ENCODE data around the gene HOXB9.

DNA sequence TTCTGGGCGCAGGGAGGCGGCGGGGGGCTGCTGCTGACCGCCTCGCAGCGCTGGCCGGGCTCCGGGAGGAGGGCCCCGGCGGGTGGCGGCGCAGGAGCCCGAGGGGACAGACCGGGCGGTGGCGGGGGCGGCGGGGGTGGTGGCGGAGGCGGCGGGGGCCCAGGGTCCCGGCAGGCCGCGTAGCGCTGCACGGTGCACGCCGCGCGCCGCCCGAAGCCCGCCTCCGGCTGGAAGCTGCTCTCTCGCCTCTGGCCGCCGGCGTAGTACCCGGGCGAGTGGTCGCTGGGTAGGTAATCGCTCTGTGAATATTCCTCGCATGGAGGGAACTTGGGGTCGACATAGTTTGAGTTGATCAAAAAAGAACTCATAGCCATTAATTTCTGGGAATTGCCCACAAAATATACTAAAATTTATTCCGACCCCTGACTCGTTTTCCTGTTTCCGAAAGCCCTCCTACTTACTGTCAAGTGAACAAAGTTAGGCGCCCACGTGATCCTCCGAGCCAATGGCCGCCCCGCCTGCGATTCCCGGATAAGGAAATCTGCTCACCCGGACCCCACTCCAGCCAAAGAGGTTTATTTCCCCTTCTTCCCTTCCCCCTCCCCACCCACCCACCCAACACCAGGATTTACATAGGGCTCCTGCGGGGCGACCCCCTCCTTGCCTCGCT lies 48.1 kb downstream of the HOXB9 start, which contains the start of gene HOXB4:
- TF ChIP-seq, protein P1, sequence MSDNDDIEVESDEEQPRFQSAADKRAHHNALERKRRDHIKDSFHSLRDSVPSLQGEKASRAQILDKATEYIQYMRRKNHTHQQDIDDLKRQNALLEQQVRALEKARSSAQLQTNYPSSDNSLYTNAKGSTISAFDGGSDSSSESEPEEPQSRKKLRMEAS (CRISPR knock-in tag; IDR thresholded peaks at IDR 0.05) = no peak
- TF ChIP-seq ZNF317 (CRISPR knock-in tag; IDR thresholded peaks at IDR 0.05; ENCODE audit: borderline replicate concordance, low read depth) (no peak), KAT7 (CRISPR knock-in tag; IDR thresholded peaks at IDR 0.05; ENCODE audit: borderline replicate concordance) (no peak), SP1 (CRISPR knock-in tag; conservative IDR thresholded peaks at IDR 0.05) (no peak), TP53 (CRISPR knock-in tag; IDR thresholded peaks at IDR 0.05) (no peak), ZBTB21 (CRISPR knock-in tag; IDR thresholded peaks at IDR 0.05; ENCODE audit: borderline replicate concordance) (no peak), NR2C2 (CRISPR knock-in tag; IDR thresholded peaks at IDR 0.05) (no peak), ELF4 (CRISPR knock-in tag; IDR thresholded peaks at IDR 0.05; ENCODE audit: low read depth) (no peak), IRF2 (CRISPR knock-in tag; IDR thresholded peaks at IDR 0.05; ENCODE audit: borderline replicate concordance, low read depth) (no peak)
- TF ChIP-seq, protein P2, sequence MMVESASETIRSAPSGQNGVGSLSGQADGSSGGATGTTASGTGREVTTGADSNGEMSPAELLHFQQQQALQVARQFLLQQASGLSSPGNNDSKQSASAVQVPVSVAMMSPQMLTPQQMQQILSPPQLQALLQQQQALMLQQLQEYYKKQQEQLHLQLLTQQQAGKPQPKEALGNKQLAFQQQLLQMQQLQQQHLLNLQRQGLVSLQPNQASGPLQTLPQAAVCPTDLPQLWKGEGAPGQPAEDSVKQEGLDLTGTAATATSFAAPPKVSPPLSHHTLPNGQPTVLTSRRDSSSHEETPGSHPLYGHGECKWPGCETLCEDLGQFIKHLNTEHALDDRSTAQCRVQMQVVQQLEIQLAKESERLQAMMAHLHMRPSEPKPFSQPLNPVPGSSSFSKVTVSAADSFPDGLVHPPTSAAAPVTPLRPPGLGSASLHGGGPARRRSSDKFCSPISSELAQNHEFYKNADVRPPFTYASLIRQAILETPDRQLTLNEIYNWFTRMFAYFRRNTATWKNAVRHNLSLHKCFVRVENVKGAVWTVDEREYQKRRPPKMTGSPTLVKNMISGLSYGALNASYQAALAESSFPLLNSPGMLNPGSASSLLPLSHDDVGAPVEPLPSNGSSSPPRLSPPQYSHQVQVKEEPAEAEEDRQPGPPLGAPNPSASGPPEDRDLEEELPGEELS (CRISPR knock-in tag; IDR thresholded peaks at IDR 0.05) = no peak
- TF ChIP-seq, protein P3, sequence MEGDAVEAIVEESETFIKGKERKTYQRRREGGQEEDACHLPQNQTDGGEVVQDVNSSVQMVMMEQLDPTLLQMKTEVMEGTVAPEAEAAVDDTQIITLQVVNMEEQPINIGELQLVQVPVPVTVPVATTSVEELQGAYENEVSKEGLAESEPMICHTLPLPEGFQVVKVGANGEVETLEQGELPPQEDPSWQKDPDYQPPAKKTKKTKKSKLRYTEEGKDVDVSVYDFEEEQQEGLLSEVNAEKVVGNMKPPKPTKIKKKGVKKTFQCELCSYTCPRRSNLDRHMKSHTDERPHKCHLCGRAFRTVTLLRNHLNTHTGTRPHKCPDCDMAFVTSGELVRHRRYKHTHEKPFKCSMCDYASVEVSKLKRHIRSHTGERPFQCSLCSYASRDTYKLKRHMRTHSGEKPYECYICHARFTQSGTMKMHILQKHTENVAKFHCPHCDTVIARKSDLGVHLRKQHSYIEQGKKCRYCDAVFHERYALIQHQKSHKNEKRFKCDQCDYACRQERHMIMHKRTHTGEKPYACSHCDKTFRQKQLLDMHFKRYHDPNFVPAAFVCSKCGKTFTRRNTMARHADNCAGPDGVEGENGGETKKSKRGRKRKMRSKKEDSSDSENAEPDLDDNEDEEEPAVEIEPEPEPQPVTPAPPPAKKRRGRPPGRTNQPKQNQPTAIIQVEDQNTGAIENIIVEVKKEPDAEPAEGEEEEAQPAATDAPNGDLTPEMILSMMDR (IDR thresholded peaks at IDR 0.05) = no peak
- TF ChIP-seq, protein P4, sequence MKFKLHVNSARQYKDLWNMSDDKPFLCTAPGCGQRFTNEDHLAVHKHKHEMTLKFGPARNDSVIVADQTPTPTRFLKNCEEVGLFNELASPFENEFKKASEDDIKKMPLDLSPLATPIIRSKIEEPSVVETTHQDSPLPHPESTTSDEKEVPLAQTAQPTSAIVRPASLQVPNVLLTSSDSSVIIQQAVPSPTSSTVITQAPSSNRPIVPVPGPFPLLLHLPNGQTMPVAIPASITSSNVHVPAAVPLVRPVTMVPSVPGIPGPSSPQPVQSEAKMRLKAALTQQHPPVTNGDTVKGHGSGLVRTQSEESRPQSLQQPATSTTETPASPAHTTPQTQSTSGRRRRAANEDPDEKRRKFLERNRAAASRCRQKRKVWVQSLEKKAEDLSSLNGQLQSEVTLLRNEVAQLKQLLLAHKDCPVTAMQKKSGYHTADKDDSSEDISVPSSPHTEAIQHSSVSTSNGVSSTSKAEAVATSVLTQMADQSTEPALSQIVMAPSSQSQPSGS (CRISPR knock-in tag; IDR thresholded peaks at IDR 0.05; ENCODE audit: borderline replicate concordance, low read depth) = no peak
- TF ChIP-seq, protein P5, sequence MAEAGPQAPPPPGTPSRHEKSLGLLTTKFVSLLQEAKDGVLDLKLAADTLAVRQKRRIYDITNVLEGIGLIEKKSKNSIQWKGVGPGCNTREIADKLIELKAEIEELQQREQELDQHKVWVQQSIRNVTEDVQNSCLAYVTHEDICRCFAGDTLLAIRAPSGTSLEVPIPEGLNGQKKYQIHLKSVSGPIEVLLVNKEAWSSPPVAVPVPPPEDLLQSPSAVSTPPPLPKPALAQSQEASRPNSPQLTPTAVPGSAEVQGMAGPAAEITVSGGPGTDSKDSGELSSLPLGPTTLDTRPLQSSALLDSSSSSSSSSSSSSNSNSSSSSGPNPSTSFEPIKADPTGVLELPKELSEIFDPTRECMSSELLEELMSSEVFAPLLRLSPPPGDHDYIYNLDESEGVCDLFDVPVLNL (CRISPR knock-in tag; IDR thresholded peaks at IDR 0.05; ENCODE audit: borderline replicate concordance, low read depth) = no peak

Data from WTC11 (cell line).